ENCODE data around the gene FTO. TPM values are rescaled to one million over a fixed set of nuclear protein-coding genes. Genes with fewer than 3 reads are reported as not detected.

The FTO gene
- total RNA-seq, 6 experiments from 2014 or later = 93.7 to 107 (median 105) TPM

DNA sequence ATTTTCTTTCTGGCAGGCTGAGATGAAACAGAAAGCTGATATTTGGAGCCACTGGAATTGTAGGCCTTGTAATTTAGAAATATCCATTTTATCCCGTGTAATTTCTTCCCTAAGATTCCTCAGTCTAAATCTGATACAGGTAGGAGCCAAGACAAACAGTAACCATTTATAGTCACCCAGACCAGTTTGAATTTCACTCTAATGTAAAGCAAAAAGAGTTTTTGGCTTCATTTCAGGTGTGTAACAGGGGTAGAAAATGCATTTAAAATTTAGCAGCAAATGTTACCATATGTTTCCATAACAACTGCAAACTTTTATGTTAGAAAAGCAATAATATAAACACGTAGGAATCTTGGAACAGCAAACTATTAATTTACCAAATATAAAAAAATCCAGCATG, 249.4 kb downstream of the FTO start:
- H3K4me3 Mint-ChIP-seq = no peak overlapping the region
- no peak for DNase-seq
- H3K36me3 Mint-ChIP-seq (ENCODE audit: low read depth) = peaks cover 5% of the 10 kb centered on the region
- no peaks in the 10 kb centered on the region for H3K9me3 Mint-ChIP-seq
- H3K27me3 Mint-ChIP-seq (ENCODE audit: insufficient read depth) = no peaks in the 10 kb centered on the region; the same call in 1 of the 2 replicates
- TF ChIP-seq, protein P1, sequence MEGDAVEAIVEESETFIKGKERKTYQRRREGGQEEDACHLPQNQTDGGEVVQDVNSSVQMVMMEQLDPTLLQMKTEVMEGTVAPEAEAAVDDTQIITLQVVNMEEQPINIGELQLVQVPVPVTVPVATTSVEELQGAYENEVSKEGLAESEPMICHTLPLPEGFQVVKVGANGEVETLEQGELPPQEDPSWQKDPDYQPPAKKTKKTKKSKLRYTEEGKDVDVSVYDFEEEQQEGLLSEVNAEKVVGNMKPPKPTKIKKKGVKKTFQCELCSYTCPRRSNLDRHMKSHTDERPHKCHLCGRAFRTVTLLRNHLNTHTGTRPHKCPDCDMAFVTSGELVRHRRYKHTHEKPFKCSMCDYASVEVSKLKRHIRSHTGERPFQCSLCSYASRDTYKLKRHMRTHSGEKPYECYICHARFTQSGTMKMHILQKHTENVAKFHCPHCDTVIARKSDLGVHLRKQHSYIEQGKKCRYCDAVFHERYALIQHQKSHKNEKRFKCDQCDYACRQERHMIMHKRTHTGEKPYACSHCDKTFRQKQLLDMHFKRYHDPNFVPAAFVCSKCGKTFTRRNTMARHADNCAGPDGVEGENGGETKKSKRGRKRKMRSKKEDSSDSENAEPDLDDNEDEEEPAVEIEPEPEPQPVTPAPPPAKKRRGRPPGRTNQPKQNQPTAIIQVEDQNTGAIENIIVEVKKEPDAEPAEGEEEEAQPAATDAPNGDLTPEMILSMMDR (IDR thresholded peaks at IDR 0.05) = no peak
- H3K4me1 Mint-ChIP-seq (ENCODE audit: low read depth) = peaks cover 19% of the 10 kb centered on the region
- no peak overlapping the region for H3K27ac Mint-ChIP-seq

DNA sequence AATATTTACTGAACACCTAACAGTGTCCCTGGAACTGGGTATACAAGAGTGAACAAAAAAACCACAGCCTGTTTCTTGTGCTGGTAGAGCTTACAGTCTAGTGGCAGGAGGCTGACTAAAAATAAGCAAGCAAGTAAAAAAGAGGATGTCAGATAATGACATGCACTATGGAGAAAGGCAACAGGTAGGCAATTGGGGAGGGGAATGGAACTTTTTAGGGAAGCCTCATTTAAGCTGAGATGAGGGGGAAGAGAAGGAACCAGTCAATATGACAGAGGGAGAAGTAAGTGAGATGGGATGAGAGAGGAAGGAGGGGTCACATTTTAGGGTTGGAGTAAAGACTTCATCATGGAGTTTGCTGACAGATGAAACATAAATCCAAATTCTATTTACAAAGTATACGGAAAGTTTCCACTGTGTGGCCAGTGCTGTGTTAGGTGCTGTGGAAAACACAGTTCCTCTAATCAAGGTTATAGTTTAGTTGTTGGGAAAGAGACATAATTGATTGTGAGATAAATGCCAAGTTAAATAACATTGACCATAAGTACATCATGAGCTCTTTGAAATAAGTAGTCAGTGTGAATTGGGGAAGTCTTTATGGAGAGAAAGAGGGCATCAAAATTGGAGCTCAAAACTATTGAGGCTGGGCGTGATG, 251.4 kb downstream of the FTO start:
- no peaks in the 10 kb centered on the region for H3K9me3 Mint-ChIP-seq
- TF ChIP-seq, protein P1 (IDR thresholded peaks at IDR 0.05) = no peak
- no peak for DNase-seq
- H3K4me1 Mint-ChIP-seq (ENCODE audit: low read depth) = peaks cover 14% of the 10 kb centered on the region
- H3K27ac Mint-ChIP-seq = no peak overlapping the region
- H3K36me3 Mint-ChIP-seq (ENCODE audit: low read depth) = peaks cover 5% of the 10 kb centered on the region
- H3K27me3 Mint-ChIP-seq (ENCODE audit: insufficient read depth) = no peaks in the 10 kb centered on the region; the same call in 1 of the 2 replicates
- H3K4me3 Mint-ChIP-seq = no peak overlapping the region

DNA sequence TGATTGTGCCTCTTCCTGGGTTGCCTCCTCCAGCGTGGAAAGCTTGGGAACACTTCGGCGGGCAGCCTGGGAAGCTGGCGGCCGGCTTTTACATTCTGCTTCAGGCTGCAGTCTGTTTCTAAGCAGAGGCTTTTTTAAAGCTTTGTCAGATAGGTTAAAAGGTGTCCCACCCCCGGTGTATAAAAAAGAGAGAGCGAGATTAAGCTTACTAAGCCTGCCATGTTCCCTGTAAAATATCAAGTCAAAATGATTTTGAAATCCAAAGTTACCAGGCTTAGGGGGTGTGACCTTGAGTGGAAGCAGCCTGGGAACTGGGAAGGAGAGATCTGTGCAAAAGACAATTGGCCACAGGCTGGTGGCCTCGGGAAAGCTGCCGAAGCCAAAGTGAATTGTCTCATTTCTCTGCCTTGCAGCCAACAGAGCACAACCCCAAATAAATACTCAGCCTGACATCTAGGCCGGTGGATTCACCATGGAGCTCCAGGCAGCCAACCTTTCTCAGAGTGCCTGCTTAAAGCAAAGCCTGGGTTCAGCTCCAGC, 254.5 kb downstream of the FTO start:
- TF ChIP-seq, protein P1 (IDR thresholded peaks at IDR 0.05) = no peak
- Mint-ChIP-seq H3K27ac (no peak overlapping the region), H3K36me3 (ENCODE audit: low read depth) (peaks cover 5% of the 10 kb centered on the region), H3K9me3 (no peaks in the 10 kb centered on the region), H3K4me1 (ENCODE audit: low read depth) (no peaks in the 10 kb centered on the region), H3K27me3 (ENCODE audit: insufficient read depth) (no peaks in the 10 kb centered on the region; the same call in 1 of the 2 replicates), H3K4me3 (no peak overlapping the region)
- DNase-seq = no peak

DNA sequence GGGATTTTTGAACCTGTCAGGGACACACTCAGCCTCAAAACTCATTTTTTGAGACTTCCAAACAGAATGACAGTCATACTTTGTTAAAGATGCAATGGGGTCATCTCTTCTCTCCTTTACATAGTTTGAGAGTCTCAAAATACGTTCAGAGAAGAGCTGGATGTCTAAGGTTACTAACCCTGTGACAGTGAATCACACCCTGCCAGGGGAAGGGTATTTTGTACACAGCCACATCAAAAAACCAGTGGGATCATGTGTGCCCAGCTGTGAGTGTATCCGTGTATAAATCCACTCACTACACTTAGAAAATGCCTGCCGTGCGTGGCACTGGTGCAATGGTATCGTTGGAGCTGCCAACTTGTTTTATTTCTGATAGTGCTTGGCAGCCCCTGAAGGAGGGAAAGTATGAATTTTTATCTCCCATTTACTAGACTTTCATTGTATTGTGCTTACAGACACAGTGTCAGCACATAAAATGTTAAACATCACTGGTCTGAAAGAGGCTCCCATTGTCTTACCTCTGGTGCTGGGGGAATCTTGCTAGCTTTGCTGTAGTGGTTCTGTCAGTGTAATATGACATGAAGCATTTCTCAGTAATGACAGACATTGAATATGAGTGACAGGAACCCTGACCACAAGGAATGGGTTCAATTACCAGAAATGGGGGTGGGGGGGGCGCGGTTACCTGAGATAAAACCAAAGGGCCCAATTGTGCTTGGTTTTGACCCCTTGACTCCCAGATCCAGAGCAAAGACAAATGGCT, 256.3 kb downstream of the FTO start:
- Mint-ChIP-seq H3K27ac (no peak overlapping the region), H3K4me3 (no peak overlapping the region), H3K9me3 (no peaks in the 10 kb centered on the region), H3K36me3 (ENCODE audit: low read depth) (peaks cover 5% of the 10 kb centered on the region), H3K4me1 (ENCODE audit: low read depth) (no peaks in the 10 kb centered on the region), H3K27me3 (ENCODE audit: insufficient read depth) (no peaks in the 10 kb centered on the region; the same call in 1 of the 2 replicates)
- no peak for DNase-seq
- TF ChIP-seq, protein P1 (IDR thresholded peaks at IDR 0.05) = no peak

DNA sequence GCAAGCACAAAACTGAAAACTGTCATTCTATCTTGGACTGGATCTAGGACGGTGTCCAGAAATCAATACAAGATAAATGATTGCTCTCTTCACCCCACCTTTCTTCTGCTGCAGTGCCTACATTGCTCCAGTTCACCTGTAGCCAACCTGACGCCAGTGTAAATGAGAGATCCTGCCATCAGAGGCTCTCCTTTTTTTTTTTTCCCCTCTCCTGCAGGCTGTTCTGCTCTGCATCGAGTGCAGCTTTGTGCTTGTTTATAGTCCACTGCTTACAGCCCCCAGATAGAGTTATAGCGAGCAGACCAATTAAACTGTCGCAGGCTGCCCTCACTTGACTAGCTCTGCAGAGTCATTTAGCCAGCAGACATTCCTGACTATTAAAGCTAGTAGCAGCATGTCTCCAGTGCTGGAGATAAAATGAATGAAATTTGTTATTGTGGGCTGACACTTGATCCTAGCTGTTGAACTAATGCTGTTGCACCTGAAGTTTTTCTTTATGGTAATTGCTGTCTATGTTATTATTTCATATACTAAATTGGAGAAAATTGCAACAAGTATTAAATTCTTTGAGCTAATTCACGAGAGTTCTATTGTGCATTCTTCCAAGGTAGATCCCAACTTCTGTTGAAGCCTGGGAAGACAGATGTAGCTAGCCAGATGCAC, 257.1 kb downstream of the FTO start:
- no peak for DNase-seq
- TF ChIP-seq, protein P1 (IDR thresholded peaks at IDR 0.05) = no peak
- Mint-ChIP-seq H3K9me3 (no peaks in the 10 kb centered on the region), H3K4me3 (no peak overlapping the region), H3K36me3 (ENCODE audit: low read depth) (peaks cover 5% of the 10 kb centered on the region), H3K4me1 (ENCODE audit: low read depth) (no peaks in the 10 kb centered on the region), H3K27ac (no peak overlapping the region), H3K27me3 (ENCODE audit: insufficient read depth) (no peaks in the 10 kb centered on the region; the same call in 1 of the 2 replicates)

All from HFFc6 (cell line).